Heart left ventricle (tissue), 13 donors: ENCODE results near the gene PEAK1.

Experiments used
- POLR2A ChIP-seq, 2 donors: fragments of 450-650 bp; IDR thresholded peaks; one replicate each; pipeline ENCODE4 v1.6.1; 2017; ENCODE audit warnings: antibody characterized with exemption in 2 of 2, mild to moderate bottlenecking in 2 of 2, moderate library complexity in 2 of 2
- TF ChIP-seq, protein P1 (sequence below), 12 donors: fragments of 200-600 bp; sonication (generic) in 4 of 12; IDR thresholded peaks; one replicate each; pipeline versions ENCODE4 v1.5.0 to v1.8.0; 2018 to 2022; ENCODE audit warnings: antibody characterized with exemption in 12 of 12, mild to moderate bottlenecking in 5 of 12
- donor health status: ischemic (EF 13 %, LVEDD 7.1; RV severe dilation, severe dysfunction).
- donor health status: DM: no; HTN: yes; CAD: no.
- donor health status: DM: no; HTN: no; CAD: no.
- donor health status: ischemic (EF 25% LVEDD 6.9; RV normal size, moderate dysfunction).
- donor health status: ischemic (EF 25% LVEDD 5.7; RV mildly dilated, moderate dysfunction).
- donor health status: ischemic (EF 35%, LVEDD 5.7; RV mildly dilated, moderate dysfunction).
- donor health status: nonischemic (EF 11% LVEDD 7.7; RV severe dilation, severe dysfunction).
- donor health status: DM: yes; HTN: yes; CAD: no.
- donor health status: PGD.
- donor health status: ischemic (EF 29% LVEDD 5.4; RV normal size, mild dysfunction).
- donor health status: nonischemic (EF 23%, LVEDD 6.1; RV moderate dilation, normal function).

DNA sequence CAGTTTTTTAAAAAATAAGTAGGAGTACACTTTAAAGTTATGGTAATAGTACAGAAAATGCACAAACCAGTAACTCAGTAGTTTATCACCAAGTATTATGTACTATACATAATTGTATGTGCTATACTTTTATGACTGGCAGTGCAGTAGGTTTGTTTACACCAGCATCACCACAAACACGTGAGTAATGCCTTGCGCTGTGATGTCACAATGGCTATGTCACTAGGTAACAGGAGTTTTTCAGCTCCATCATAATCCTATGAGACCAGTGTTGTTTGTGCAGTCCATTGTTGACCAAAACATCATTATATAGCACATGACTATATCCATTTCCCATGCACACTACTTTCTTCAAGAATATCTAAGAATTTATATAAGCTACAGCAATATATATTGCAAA lies 280.6 kb downstream of the PEAK1 start:
- TF ChIP-seq, protein P1, sequence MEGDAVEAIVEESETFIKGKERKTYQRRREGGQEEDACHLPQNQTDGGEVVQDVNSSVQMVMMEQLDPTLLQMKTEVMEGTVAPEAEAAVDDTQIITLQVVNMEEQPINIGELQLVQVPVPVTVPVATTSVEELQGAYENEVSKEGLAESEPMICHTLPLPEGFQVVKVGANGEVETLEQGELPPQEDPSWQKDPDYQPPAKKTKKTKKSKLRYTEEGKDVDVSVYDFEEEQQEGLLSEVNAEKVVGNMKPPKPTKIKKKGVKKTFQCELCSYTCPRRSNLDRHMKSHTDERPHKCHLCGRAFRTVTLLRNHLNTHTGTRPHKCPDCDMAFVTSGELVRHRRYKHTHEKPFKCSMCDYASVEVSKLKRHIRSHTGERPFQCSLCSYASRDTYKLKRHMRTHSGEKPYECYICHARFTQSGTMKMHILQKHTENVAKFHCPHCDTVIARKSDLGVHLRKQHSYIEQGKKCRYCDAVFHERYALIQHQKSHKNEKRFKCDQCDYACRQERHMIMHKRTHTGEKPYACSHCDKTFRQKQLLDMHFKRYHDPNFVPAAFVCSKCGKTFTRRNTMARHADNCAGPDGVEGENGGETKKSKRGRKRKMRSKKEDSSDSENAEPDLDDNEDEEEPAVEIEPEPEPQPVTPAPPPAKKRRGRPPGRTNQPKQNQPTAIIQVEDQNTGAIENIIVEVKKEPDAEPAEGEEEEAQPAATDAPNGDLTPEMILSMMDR (IDR thresholded peaks at IDR 0.05), result no peak
- no peak for TF ChIP-seq POLR2A (IDR thresholded peaks at IDR 0.05)
